SW 1271 (cell line): Measurements from ENCODE around the gene TLCD5.

Source experiments
- DNase-seq, 2 experiments: peaks; one replicate each; lab custom pipeline; 2025; lab: John Stamatoyannopoulos, UW

The TLCD5 gene

DNA sequence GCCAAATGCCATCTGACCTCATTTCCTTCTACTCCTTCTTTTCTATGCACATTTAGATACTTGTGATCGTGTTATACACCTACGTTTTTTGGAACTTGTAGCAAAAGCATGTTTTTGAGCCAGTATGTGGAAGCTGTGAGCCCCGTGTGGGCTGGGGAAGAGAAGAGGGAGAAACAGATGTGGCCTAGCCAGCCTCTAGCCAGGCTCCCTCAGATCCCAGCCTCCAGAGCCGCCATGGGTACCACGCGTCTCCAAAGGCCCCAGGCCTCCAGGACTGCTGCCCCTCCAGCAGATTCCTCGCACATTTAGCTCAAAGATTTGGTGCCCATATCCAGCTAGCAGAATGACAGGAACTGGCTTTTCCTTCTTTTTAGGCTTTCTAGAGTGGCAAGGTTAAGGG is 17.0 kb upstream of the TLCD5 start:
- DNase-seq = no peak

DNA sequence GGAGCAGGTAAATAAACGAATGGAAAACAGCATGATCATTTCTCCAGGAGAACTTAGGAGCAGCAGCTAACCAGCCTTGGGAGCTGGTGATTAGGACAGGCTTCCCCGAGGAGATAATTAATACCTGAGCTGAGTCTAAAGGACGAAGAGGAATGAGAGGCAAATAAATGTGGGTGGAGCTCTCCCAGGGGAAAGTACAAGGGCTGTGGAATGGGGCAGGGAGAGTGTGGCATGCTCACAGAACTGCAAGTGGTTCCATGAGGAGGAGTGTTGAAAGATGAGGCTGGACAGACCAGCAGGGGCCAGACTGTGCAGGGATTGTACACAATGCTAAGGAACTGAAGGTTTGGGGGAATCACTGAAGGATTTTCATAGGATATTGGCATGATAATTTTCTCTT is 14.2 kb upstream of the TLCD5 start:
- DNase-seq = no peak

DNA sequence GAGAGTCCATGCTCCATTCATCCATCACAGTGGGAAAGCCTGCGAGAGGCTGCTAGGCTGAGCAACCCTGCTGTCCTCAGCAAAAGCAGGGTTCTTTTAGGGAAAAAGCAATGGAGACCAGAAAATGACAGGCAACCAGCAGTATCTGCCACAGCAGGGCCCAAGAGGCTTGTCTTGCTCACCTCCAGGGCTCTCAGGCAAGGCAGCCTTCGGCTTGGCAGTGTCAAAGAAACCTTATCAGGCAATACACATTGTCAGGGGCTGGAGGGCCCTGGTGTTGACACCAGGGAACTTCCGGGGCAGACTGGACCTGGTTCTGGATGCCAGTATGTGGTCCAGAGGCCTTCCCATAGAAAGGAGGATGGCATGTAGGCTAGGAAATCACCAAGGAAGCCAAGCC is 10.2 kb upstream of the TLCD5 start:
- DNase-seq = no peak

DNA sequence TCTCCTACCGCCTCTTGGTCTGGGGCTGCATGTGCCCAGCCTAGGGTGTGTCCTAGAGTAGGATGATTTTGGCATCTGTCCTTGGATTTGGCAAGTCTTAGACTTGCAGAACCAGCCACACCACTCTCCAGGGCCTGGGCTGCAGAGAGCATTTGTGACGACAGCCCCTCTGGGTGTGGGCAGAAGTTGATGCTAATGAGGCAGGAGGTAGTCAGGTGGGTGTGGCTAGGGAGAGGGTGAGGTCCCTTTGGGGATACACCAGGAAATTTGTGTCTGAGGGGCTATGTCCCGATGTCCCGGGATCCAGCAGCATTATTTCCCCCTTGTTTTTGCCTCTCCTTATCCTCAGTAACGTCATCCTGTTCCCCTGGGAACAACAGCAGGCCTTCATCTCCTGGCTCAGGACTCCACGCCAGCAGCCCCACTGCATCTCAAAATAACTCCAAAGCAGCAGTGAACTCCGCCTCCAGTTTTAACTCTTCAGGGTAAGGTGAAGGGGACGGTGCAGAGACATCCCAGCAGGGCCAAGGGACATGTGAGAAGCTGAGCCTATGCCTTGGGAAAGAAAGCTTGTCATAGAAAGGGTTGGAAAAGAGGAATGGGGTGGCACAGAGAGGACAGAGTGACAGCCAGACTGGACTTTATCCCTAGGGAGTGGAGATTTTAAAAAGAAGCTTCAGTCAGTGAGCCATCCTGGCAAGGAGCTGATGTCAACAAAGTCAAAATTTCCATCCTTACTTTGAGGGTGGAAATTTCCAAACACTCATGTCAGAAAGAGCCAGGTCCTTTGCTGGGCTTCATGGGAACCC is 8.0 kb upstream of the TLCD5 start:
- DNase-seq = no peak

DNA sequence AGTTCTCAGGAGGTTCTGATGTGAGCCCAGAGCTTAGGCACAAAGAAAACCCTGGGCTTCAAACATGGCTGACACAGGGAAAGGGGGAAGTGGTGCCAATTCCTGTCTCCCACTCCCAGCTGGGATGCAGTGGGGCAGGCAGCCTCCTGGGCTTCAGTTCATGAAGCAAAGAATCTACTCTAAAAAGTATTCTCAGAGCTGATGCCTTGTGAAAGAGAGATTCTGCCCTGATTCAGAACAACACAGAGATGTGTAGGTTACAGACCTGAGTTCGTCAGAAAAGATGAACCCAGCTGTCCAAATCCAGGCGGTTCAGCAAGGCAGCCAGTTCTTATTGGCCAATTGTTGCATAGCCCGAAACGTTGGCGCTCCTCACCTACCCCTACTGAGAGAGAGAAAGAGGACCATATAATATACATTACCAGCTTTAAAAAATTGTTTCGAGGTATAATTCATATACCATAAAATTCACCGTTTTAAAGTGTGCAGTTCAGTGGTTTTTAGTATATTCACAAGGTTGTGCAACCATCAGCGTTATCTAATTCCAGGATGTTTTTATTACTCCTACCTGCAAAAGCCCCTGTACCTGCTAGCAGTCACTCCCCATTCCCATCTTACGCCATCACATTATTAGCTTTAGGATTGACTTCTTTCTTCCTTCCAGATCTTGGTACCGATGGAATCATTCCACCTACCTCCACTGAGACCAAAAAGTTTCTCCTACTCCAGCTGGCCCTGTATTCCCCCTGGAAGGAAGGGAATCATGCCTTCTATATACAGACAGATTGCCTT is 7.2 kb upstream of the TLCD5 start:
- DNase-seq = no peak

DNA sequence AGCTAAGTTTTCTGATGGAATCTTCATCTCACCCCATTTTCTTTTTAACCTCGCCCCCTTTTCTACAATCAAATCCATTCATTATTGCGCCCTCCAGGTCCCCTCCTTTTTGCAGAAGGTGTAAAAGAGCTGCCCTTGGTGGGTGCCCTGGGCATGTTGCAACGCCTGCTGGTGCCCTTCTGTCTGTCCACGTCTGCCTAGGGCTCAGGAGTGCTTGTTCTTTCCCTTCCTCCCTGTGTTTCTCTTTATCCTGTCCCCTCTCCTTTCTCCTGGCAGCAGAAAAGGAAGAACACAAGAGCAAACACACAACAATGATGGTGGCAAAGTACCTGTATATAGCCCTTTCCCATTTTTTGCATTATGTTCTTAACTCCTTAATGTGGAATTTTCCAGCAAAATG is 6.2 kb upstream of the TLCD5 start:
- DNase-seq = no peak

DNA sequence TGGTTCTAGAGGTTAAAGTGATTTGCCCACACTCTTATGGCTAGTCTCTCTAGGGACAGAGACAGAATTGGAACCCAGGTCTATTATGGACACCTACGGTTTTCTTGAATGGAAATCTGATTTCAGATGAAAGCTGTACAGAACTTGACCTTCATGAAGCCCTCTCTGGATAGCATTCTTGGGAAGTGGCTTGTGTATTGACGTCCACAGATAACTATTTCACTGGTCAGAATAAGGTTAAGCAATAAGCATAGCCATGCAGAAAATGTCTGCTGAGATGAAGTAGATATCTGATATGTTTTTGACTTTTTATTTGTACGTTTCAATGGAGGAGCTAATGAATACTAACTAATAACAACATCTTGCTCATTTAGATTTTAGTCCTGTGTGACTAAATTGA is 1.1 kb downstream of the TLCD5 start:
- no peak for DNase-seq

DNA sequence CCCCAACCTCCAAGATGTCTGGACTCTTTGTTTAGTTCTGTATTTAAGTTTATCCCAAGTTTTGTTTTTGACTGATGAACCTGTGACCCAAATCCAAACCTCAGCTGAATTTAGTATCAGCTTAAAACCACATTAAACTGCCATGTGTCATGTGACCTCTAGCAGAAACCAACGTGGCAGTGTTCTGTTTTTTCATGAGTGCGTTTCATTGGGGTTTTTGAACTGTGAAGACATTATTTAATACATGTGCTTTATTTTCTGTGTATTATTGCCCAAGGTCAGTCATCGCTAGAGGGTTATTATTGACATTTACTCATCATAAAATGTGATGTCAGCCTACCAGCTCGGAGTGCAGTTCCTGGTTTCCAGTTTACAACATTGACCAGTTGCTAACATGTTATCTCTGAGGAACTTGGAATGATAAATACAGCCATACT is 1.8 kb downstream of the TLCD5 start:
- DNase-seq = no peak

DNA sequence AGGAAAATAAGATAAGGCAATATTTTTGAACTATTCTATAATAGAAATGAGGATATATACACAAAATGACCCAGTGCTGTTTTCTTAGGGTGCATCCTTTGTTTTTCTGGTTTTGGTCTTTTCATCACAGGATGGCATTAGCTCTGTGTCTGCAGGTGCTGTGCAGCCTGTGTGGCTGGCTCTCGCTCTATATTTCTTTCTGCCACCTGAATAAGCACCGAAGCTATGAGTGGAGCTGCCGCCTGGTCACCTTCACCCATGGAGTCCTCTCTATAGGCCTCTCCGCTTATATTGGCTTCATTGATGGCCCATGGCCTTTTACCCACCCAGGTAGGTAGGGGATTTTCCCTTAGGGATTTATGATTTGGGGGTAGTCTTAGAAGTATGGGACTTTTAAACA is 2.2 kb downstream of the TLCD5 start:
- no peak for DNase-seq

DNA sequence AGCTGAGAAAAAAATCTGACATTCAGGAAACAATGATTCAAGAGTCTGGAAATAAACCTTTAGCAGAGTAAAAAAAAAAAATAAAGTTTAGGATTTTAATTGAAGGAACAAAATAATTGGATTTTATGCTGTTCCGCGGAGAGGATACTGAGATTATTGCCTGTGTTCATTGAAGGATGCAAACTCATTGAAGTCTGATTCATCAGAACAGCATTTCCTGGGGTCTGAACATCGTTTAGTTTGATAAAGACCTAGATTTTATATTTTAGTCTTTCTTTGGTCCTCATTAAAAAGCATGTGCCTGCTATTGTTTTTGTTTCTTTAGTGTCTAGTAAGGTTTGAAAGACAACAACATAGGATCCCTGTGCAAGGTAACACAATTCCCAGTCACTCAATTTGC is 4.5 kb downstream of the TLCD5 start:
- DNase-seq = no peak

DNA sequence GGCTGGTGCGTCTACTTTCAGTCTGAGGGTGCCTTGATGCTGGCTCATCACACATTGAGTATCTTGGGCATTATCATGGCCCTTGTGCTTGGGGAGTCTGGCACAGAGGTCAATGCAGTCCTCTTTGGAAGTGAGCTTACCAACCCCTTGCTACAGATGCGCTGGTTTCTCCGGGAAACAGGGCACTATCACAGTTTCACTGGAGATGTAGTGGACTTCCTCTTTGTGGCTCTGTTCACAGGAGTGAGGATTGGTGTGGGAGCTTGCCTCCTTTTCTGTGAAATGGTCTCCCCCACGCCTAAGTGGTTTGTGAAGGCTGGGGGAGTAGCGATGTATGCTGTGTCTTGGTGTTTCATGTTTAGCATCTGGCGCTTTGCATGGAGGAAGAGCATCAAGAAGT is 4.9 kb downstream of the TLCD5 start:
- DNase-seq = no peak

DNA sequence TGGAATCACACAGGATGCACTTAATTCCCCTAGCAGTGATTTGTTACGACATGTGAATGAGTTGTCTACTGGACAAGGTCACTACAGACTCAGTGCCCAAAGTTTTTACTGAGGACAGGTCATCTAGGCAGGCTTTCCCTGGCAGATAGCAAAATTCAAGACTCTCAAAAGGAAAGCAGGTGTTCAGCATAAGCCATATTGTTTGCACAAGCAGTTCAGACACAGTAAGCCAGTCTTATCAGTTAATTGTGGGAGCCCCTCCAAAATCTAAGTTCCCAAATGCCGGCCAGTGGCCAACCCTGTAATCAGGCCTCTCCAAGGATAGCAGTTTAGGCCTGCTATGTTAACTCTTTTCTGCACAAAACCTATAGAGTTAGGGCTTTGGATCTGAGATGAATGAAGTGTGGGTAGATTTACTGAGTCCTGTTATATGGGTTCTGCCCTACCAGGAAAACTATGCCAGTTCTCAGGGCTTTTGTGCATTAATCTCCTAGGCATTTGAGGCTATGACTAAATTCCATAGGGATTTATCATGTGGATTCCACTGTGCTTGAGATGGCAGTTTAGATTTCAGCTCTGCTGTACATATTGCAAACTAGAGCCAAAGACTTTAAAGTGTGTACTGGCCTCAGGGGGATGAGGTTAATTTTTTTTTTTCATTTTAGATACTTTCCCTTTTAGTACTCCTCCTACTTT is 6.3 kb downstream of the TLCD5 start:
- peak; percentile 85 to 90 for DNase-seq

DNA sequence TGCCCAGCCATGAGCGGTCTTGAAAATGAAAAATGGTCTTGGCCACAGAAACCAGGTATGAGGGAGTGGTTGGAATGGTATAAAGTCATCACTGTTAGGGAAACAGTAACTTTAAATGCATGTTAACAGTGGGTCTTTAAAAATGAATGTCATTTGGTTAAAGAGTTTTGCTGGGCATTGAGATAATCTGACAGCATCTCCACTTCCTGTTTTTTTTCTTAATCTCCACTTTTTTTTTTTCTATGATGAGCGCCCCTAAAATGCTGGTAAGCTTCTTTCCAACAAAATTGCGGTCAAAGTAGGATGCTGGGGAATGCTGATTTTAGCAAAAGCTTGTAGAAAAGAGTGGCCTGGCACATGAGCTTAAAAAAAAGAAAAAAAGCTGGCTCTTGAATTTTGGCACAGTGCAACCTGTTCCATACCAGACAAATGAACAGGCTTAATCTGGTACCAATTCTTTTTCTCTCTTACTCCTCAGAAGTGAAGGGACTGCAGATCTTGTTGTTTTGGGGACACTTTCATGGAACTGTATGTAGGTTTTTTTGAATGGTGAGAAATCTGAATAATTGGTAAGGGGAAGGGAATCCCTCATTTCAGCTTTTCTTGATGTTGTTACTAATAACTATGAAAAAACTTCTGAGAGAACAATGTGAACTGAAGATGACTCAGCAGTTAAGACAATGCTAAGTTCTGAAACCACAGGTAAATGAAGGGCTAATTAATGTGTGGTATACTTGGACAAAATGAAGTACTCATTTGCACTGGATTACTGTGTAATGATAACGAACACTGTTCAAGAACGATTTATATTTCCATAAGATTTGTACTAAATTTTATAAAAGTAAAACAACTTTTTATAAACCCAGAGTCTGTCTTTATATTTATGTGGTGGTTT is 8.0 kb downstream of the TLCD5 start:
- no peak for DNase-seq

DNA sequence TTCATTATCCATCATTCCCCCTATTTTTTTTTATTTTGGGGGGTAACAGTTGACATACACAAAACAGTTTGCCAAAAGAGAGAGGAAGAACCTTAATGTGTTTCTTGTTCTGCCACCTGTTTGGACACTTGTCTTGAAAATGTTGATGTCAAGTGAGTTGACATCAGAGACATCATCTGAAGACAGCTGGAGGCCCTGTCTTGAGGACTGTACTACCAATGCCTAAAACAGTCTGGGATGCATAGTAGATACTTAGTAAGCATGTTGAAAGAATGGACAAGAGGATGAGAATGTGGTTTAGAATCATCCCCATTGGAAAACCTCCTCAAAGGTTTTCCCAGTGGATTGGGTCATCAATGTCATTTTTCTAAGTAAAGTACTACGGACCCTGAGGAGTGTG is 8.7 kb downstream of the TLCD5 start:
- DNase-seq = no peak

DNA sequence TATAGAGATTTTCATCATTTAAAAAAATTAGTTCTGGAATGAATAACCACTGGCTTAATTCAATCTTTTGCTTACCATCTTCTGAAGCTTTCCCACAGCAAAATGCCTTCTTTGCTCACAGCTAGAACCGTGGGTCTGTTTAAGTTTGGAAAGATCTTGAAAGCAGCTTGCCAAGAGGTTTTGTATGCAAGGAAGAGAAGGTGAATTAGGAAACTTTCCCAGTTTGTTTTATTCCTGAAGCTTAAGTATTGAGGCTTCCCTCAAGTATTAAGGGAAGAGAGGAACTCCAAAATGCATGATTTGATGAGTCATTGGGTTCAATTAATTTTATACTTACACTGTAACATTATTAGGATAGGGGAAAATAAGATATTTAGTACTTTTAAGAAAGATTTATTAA is 9.2 kb downstream of the TLCD5 start:
- no peak for DNase-seq

DNA sequence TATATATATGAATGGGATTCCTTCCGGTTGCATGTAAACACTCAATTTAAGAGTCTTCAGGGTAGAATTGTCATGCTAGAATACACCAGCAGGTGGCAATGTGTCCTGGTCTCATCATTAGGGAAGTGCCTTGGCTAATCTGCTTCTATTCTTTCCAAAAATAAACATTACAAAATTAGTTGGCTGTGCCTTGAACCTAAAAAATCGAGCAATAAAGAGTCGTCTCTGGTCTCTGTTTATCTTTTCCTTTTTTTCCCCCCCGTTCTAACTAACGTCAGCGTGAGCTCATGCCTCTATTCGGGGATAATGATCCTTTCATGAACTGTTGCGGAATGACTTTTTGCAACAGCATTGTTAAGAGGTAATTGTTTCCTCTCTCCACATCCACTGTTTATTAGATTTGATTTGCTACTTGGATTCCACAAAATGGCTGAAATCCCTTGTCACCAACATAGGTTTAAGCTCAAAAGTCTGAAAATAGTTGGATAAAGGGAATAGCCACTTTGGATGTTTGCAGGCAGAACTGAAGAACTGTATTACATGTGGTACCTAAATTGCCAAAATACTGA is 9.9 kb downstream of the TLCD5 start:
- DNase-seq = peak; percentile 12 to 79

DNA sequence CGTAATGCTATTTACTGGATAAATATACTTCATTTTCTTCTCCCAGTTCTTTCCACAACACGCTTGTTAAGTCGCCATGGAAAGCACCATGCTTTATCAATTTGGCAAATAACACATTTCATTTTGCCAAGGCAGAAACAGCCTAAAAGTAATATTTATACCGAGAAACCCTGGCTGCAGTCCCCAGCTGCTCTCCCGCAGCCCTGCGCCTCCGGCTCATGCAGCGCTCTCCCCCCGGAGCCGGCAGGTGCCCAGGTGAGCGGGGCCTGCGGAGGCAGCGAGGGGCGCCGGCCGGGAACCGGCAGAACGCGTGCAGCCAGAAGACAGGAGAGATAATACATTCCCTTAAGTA is 10.4 kb downstream of the TLCD5 start:
- no peak for DNase-seq

DNA sequence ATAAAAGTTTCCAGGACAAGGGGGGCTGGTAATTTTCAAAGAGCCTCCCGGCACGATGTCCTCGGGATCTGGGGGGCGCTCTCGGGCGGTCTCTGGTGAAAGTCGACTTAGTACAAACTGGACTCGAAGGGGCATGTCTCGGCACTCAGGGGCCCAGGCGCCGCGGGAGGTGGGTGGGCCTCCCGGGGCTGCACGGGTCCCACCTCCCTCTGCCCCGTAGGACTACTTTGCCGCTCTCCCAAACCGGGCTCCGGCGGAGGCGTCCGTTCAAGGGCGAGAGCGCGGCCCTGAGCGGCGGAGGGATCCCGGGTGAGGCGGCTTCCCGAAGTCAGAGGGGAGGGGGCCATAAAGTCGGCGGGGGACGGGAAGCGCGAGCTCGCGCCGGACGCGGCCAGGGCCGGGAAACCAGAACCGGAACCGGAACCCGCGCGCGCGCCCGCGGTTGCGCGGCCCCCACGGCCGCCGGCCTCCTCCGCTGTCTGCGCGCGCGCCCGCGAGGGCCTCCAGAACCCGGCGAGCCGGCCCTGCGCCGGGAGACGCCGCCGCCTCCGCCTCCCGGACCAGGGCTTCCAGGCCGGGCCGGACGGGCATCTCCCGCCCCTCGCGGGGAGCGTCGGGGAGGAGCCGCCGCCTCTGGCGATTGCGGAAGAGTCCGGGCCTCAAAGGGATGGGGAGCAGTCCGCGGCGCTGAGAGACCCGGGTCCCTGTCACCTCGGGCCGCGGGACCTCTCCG is 11.0 kb downstream of the TLCD5 start, which contains the start of gene ARHGEF12:
TSS of gene ARHGEF12 (plus strand) at position 506 of the 733 bp plus-strand sequence. CDS start 831 bp downstream, outside the sequence.
- DNase-seq = peak; percentile 86 to 90

DNA sequence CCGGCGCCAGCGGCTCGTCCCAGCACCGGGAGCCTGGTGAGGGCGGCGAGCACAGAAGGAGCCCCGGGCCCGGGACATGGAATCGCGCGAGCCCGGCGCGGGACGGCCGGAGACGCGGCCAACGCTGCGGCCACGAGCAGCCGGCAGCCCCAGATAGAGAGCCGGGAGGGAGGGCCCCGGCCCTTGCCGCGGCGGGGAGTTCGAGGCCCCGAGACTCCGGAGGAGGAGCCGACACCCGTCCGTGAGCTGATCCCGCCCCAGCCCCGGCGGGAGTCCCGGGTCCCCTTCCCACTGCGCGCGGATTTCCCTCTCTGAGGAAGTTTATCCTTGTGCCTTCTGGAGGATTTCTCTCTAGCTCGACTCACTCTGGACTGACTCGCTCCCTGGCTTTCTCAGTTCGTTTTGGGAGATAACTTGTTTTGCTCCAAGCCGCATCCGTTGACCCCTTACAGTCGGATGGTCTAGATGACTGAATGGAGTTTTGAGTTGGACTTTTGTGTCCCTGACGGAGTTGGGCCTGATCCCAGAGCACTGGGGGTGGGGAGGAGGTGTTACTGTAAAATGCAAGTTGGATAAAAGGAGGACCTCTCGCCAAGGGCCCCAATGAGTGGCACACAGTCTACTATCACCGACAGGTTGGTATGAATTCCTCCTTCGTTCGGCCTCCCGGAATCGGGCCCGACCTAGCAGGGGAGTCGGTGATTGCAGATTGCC is 11.7 kb downstream of the TLCD5 start:
- DNase-seq = peak in 1 of 2 experiments; percentile 27
